PFSK-1 (cell line): Measurements from ENCODE around the gene SPIRE1.

Experiments
- POLR2AphosphoS5 ChIP-seq: IDR thresholded peaks from 2 replicates; pipeline ENCODE4 v1.6.1; 2012; ENCODE audit warnings: low read depth, mild to moderate bottlenecking, control low read depth, low read length, moderate library complexity
- SIN3A ChIP-seq: IDR thresholded peaks from 2 replicates; pipeline ENCODE4 v1.6.1; 2012; ENCODE audit warnings: mild to moderate bottlenecking, low read length, moderate library complexity, borderline replicate concordance; ENCODE audit not compliant: insufficient read depth
- TAF1 ChIP-seq: IDR thresholded peaks from 2 replicates; pipeline ENCODE4 v1.6.1; 2012; ENCODE audit warnings: low read length, control low read depth, borderline replicate concordance; ENCODE audit not compliant: insufficient read depth

GRCh38 chr18:12703664-12704063 lies 45.8 kb upstream of the SPIRE1 start:
- no peak for TF ChIP-seq TAF1
- TF ChIP-seq POLR2AphosphoS5 = no peak
- no peak for TF ChIP-seq SIN3A
